Measurements from ENCODE around the gene POLR1H.

DNA sequence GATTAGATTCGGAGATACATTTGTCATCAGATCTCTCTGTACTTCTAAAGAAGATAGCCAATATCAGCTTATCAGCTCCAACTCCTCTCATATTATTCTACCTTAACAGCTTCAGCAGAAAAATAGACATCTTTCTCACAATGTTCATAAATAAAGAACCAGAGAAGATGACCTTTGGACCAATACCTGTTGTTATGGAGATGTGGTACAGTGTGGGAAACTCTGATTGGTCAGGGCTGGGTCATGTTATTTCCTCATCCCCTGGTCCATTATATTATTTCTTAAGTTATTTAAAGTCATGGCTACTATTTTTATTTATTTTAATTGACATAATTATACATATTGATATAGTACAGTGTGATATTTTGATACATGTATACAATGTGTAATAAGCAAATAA, 35.9 kb upstream of the POLR1H start:
- TF ChIP-seq, protein P1, sequence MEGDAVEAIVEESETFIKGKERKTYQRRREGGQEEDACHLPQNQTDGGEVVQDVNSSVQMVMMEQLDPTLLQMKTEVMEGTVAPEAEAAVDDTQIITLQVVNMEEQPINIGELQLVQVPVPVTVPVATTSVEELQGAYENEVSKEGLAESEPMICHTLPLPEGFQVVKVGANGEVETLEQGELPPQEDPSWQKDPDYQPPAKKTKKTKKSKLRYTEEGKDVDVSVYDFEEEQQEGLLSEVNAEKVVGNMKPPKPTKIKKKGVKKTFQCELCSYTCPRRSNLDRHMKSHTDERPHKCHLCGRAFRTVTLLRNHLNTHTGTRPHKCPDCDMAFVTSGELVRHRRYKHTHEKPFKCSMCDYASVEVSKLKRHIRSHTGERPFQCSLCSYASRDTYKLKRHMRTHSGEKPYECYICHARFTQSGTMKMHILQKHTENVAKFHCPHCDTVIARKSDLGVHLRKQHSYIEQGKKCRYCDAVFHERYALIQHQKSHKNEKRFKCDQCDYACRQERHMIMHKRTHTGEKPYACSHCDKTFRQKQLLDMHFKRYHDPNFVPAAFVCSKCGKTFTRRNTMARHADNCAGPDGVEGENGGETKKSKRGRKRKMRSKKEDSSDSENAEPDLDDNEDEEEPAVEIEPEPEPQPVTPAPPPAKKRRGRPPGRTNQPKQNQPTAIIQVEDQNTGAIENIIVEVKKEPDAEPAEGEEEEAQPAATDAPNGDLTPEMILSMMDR (IDR thresholded peaks at IDR 0.05): no peak
- no peak for TF ChIP-seq POLR2A (IDR thresholded peaks at IDR 0.05)
